Measurements from ENCODE around the gene CD19. TPM values are rescaled to one million over a fixed set of nuclear protein-coding genes. Genes with fewer than 3 reads are reported as not detected.
"Not testable (repeated sequence)": the region's sequence is repeated elsewhere in the genome, so short reads cannot be mapped to it uniquely, and the experiment has no call there.

Gene CD19
- polyA plus RNA-seq, 1 donor from 2014 or later: not detected

GRCh38 chr16:28924762-28925385, 6.9 kb upstream of the CD19 start, which contains the start of gene RABEP2:
RABEP2 (minus strand) TSS chr16:28925238; CDS start chr16:28925163, 75 bp downstream.
- H2AFZ ChIP-seq (ENCODE audit: low read depth, low read length): peak within 1 kb of the TSS; percentile 89
- H3K4me3 ChIP-seq (ENCODE audit: low read length): peak within 1 kb of the TSS; percentile 94
- peak within 1 kb of the TSS; percentile 87 for H3K9ac ChIP-seq (ENCODE audit: low read length)
- no peaks in the 10 kb centered on the region for H3K36me3 ChIP-seq (ENCODE audit: insufficient read depth, low read length)
- H3K9me3 ChIP-seq (ENCODE audit: low read length): no peaks in the 10 kb centered on the region
- H3F3A ChIP-seq (ENCODE audit: insufficient read depth, low read length, poor library complexity, severe bottlenecking): no peaks in the 10 kb centered on the region
- H3K9me2 ChIP-seq (ENCODE audit: insufficient read depth, low read length): no peaks in the 10 kb centered on the region
- no peaks in the 10 kb centered on the region for H3K79me2 ChIP-seq (replicated peaks; ENCODE audit: insufficient read depth, low read length)
- peak within 1 kb of the TSS; percentile 50 for H3K4me2 ChIP-seq (ENCODE audit: low read length)
- peak within 1 kb of the TSS; percentile 74 for H3K27ac ChIP-seq (ENCODE audit: low read length)
- no peaks in the 10 kb centered on the region for H4K20me1 ChIP-seq (ENCODE audit: insufficient read depth)
- TF ChIP-seq POLR2AphosphoS5 (IDR thresholded peaks at IDR 0.05) (peak; percentile 86), SMC3 (conservative IDR thresholded peaks at IDR 0.05; ENCODE audit: poor library complexity) (no peak), MXI1 (conservative IDR thresholded peaks at IDR 0.05; ENCODE audit: poor library complexity, severe bottlenecking) (peak; percentile 61), TAF1 (IDR thresholded peaks at IDR 0.05; ENCODE audit: low read depth) (peak; percentile 35), RAD21 (conservative IDR thresholded peaks at IDR 0.05) (no peak)
- H3K27me3 ChIP-seq (ENCODE audit: insufficient read depth, low read depth, low read length): no peaks in the 10 kb centered on the region

GRCh38 chr16:28925386-28926228, 6.2 kb upstream of the CD19 start:
- Histone ChIP-seq H3K9me3 (ENCODE audit: low read length) (no peaks in the 10 kb centered on the region), H3K9ac (ENCODE audit: low read length) (peak overlapping the region; percentile 87), H4K20me1 (ENCODE audit: insufficient read depth) (no peaks in the 10 kb centered on the region), H3K4me2 (ENCODE audit: low read length) (peak overlapping the region; percentile 41), H3F3A (ENCODE audit: insufficient read depth, low read length, poor library complexity, severe bottlenecking) (no peaks in the 10 kb centered on the region), H3K36me3 (ENCODE audit: insufficient read depth, low read length) (no peaks in the 10 kb centered on the region), H3K27me3 (ENCODE audit: insufficient read depth, low read depth, low read length) (no peaks in the 10 kb centered on the region), H3K79me2 (replicated peaks; ENCODE audit: insufficient read depth, low read length) (no peaks in the 10 kb centered on the region), H2AFZ (ENCODE audit: low read depth, low read length) (peak overlapping the region; percentile 89), H3K9me2 (ENCODE audit: insufficient read depth, low read length) (no peaks in the 10 kb centered on the region), H3K4me3 (ENCODE audit: low read length) (peak overlapping the region; percentile 94), H3K27ac (ENCODE audit: low read length) (peak overlapping the region; percentile 74)
- TF ChIP-seq SMC3 (conservative IDR thresholded peaks at IDR 0.05; ENCODE audit: poor library complexity): no peak
- TF ChIP-seq RAD21 (conservative IDR thresholded peaks at IDR 0.05): no peak
- TF ChIP-seq MXI1 (conservative IDR thresholded peaks at IDR 0.05; ENCODE audit: poor library complexity, severe bottlenecking): no peak
- TF ChIP-seq POLR2AphosphoS5 (IDR thresholded peaks at IDR 0.05): no peak
- TF ChIP-seq EZH2 (IDR thresholded peaks at IDR 0.05; ENCODE audit: borderline replicate concordance, insufficient read depth, low read length, poor library complexity, severe bottlenecking): no peak
- TF ChIP-seq EP300 (conservative IDR thresholded peaks at IDR 0.05; ENCODE audit: poor library complexity, severe bottlenecking): no peak
- no peak for TF ChIP-seq CTCF (IDR thresholded peaks at IDR 0.05; ENCODE audit: poor library complexity, severe bottlenecking)
- no peak for TF ChIP-seq TAF1 (IDR thresholded peaks at IDR 0.05; ENCODE audit: low read depth)
- no peak for TF ChIP-seq REST (IDR thresholded peaks at IDR 0.05; ENCODE audit: borderline replicate concordance)

GRCh38 chr16:28926284-28926683, 5.5 kb upstream of the CD19 start:
- H3K9me2 ChIP-seq (ENCODE audit: insufficient read depth, low read length); H4K20me1 ChIP-seq (ENCODE audit: insufficient read depth); H3K27ac ChIP-seq (ENCODE audit: low read length); H3K9me3 ChIP-seq (ENCODE audit: low read length); H2AFZ ChIP-seq (ENCODE audit: low read depth, low read length); H3K27me3 ChIP-seq (ENCODE audit: insufficient read depth, low read depth, low read length); H3K9ac ChIP-seq (ENCODE audit: low read length); H3K36me3 ChIP-seq (ENCODE audit: insufficient read depth, low read length); H3K4me2 ChIP-seq (ENCODE audit: low read length); H3F3A ChIP-seq (ENCODE audit: insufficient read depth, low read length, poor library complexity, severe bottlenecking); H3K79me2 ChIP-seq (replicated peaks; ENCODE audit: insufficient read depth, low read length): not testable (repeated sequence)
- H3K4me3 ChIP-seq (ENCODE audit: low read length): peak overlapping the region; percentile 94

Data from neural cell (in vitro differentiated cells).